ENCODE data around the gene CCNO. TPM values are rescaled to one million over a fixed set of nuclear protein-coding genes. Genes with fewer than 3 reads are reported as not detected.

Gene CCNO
- 1.8 and 3.0 TPM in 2 replicates for total RNA-seq

DNA sequence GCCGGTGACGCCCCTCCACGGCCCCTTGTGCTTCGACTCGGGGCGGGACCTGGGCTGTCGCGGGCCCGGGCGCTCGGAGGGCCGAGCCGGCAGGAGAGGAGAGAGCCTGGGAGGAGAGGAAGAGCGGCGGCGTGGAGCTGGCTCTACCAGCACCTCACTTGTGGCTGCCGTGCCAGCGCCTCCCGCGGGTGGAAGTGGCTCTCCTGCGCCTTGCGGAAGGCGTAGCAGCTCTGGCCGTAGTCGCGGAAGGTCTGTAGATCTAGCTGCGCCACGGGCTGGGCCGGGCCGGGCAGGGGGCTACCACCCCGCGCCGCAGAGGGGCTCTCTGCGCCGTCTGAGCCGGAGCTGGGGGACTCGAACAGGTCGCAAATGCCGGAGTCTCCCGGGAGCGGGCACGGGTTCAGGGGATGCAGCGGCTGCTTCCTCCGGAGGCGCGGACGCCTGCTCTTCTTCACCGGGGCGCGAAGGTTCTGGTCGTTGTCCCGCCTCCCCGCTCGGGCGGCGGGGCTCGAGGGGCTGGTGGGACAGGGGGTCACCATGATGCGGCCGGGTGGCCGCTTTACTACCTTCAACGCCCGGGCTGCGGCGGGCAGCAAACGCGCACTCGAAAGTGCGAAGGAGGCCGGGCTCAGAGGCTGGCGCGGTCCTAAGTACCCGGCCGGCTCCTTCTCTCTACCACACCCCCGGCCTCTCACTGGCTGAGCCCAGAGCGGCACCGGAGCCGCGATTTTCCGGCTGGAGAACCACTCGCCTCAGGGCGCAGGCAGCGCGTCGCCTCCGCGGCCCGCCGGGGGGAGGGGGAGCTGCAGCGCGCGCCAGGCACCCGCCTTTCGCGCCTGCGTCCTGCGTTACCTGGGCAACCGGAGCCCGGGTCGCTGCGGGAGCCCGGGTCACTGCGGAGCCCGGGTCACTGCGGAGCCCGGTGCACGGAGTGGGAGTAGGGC, at the start of gene CCNO:
CCNO (minus strand) TSS at position 624 of the 944 bp plus-strand sequence; CDS start at position 539, 85 bp downstream.
- DNase-seq (ENCODE audit: low read depth), result no peak
- TF ChIP-seq, protein P1, sequence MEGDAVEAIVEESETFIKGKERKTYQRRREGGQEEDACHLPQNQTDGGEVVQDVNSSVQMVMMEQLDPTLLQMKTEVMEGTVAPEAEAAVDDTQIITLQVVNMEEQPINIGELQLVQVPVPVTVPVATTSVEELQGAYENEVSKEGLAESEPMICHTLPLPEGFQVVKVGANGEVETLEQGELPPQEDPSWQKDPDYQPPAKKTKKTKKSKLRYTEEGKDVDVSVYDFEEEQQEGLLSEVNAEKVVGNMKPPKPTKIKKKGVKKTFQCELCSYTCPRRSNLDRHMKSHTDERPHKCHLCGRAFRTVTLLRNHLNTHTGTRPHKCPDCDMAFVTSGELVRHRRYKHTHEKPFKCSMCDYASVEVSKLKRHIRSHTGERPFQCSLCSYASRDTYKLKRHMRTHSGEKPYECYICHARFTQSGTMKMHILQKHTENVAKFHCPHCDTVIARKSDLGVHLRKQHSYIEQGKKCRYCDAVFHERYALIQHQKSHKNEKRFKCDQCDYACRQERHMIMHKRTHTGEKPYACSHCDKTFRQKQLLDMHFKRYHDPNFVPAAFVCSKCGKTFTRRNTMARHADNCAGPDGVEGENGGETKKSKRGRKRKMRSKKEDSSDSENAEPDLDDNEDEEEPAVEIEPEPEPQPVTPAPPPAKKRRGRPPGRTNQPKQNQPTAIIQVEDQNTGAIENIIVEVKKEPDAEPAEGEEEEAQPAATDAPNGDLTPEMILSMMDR (conservative IDR thresholded peaks at IDR 0.05; ENCODE audit: low read depth, low read length), result peak; percentile 9
- peak within 1 kb of the TSS; percentile 79 for H3K4me3 ChIP-seq (ENCODE audit: low read depth, low read length)

GRCh38 chr5:55278778-55279177, 45.4 kb upstream of the CCNO start:
- H3K4me3 ChIP-seq (ENCODE audit: low read depth, low read length), result no peak overlapping the region
- peak; percentile 13 for DNase-seq (ENCODE audit: low read depth)
- TF ChIP-seq, protein P1 (conservative IDR thresholded peaks at IDR 0.05; ENCODE audit: low read depth, low read length), result no peak

DNA sequence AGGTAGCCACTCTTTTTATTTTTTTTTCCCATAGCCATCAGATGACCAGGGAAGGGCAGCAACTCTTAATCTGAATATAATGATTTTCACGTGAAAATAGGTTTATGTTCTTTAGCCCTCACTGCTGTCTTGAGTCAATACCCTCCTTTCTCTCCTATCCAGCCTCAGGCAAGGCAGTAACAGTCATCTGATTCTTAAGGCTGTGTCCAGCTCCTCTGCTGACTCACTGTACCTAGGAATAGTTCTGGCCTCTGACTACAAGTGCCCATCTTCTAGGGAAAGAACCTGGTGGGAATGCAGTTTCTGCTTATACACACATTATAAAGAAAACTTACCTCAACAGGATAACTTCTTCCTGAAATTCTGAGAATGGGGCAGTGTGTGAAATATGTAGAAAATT, 43.4 kb upstream of the CCNO start:
- H3K4me3 ChIP-seq (ENCODE audit: low read depth, low read length), result no peak overlapping the region
- peak; percentile 15 for DNase-seq (ENCODE audit: low read depth)
- TF ChIP-seq, protein P1 (conservative IDR thresholded peaks at IDR 0.05; ENCODE audit: low read depth, low read length), result no peak

DNA sequence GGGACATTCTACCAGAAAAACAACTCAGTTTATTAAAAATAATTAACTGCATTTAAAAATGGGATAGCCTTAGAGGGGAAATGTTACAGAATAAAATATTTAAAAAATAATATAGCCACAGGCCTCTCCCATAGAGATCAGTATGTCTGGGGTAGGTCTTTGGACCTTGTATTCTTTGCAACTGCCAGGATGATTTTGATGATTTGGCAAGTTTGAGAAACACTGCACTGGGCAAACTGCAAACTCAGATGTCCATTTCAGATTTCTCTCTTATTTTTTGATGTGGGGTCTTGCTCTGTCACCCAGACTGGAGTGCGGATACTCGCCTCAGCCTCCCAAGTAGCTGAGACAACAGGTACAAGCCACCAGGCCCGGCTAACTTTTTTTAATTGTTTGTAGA, 24.9 kb upstream of the CCNO start:
- TF ChIP-seq, protein P1 (conservative IDR thresholded peaks at IDR 0.05; ENCODE audit: low read depth, low read length), result no peak
- no peak for DNase-seq (ENCODE audit: low read depth)
- H3K4me3 ChIP-seq (ENCODE audit: low read depth, low read length), result no peak overlapping the region

- no peak for DNase-seq (ENCODE audit: low read depth)
- H3K4me3 ChIP-seq (ENCODE audit: low read depth, low read length), result no peak overlapping the region
- TF ChIP-seq, protein P1 (conservative IDR thresholded peaks at IDR 0.05; ENCODE audit: low read depth, low read length), result no peak
These were observed 21.4 kb upstream of the CCNO start for GRCh38 chr5:55254802-55255201.

DNA sequence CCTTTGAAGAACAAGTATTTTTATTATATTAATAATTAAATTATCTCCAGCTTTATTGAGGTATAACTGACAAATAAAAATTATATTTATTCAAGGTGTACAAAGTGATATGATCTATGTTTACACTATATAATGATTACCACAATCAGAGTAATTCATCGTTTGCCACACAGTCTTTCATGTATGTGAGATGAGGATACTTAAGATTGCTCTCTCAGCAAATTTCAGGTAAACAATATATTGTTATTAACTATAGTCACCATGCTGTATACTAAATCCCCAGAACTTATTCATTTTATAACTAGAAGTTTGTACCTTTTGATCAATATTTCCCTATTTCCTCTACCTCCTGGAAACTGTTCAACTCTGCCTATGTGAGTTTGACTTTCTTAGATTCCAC, 16.7 kb upstream of the CCNO start:
- DNase-seq (ENCODE audit: low read depth), result no peak
- H3K4me3 ChIP-seq (ENCODE audit: low read depth, low read length), result no peak overlapping the region
- TF ChIP-seq, protein P1 (conservative IDR thresholded peaks at IDR 0.05; ENCODE audit: low read depth, low read length), result no peak
